ENCODE measurements around the gene CATSPERE.

GRCh38 chr1:244435562-244436205, 25.4 kb upstream of the CATSPERE start:
- TF ChIP-seq CTCF (conservative IDR thresholded peaks at IDR 0.05 in 1 of 2, IDR thresholded peaks at IDR 0.05 in 1 of 2; ENCODE audit: extremely low read depth in 1 of 2, insufficient read depth in 1 of 2, low read depth in 1 of 2, low read length in 2 of 2) (no peak), EZH2 (IDR thresholded peaks at IDR 0.05; ENCODE audit: borderline replicate concordance, low read length) (no peak)

Data from mammary epithelial cell (primary cell).